Measurements from ENCODE around the gene SKI. TPM values are rescaled to one million over a fixed set of nuclear protein-coding genes. Genes with fewer than 3 reads are reported as not detected.

Gene SKI
- total RNA-seq, 2 experiments from 2014 or later, result 4.7 to 11.7 TPM

DNA sequence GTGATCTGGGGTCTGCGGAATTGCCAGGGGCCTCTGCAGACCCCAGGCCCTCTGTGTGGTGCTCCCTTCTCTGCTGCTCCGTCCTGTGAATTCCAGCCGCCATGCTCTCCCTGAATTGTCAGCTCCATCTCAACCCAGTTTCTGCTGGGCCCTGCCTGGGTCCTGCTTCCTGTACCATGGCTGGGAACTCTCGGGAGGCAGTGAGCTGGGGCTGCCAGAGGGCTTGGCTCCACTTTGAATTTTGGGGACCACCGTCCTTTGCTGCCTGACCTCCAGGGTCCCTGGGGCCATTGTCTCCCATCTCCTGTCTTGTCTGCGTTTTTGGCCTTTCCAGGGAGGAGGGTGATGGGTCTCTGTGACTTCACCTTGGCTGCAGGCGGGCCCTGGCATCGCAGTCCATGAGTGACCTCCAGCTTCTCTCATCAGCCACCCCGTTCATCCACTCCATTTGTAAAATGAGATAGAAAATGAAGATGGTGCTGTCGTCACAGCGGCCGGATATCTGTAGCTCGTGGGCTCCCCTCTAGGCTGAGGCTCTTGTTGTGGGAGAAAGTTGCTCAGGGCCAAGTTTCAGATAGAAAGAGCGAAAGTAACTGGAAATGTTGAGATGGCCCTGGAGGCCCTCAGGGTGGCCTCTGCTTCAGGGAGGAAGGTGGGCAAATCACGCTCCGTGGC, 38.3 kb downstream of the SKI start:
- no peak overlapping the region for H3K4me3 ChIP-seq (ENCODE audit: low read depth, low read length, poor library complexity, severe bottlenecking)
- TF ChIP-seq, protein P1, sequence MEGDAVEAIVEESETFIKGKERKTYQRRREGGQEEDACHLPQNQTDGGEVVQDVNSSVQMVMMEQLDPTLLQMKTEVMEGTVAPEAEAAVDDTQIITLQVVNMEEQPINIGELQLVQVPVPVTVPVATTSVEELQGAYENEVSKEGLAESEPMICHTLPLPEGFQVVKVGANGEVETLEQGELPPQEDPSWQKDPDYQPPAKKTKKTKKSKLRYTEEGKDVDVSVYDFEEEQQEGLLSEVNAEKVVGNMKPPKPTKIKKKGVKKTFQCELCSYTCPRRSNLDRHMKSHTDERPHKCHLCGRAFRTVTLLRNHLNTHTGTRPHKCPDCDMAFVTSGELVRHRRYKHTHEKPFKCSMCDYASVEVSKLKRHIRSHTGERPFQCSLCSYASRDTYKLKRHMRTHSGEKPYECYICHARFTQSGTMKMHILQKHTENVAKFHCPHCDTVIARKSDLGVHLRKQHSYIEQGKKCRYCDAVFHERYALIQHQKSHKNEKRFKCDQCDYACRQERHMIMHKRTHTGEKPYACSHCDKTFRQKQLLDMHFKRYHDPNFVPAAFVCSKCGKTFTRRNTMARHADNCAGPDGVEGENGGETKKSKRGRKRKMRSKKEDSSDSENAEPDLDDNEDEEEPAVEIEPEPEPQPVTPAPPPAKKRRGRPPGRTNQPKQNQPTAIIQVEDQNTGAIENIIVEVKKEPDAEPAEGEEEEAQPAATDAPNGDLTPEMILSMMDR (conservative IDR thresholded peaks at IDR 0.05; ENCODE audit: low read length), result no peak
- peaks cover 3% of the 10 kb centered on the region for H3K4me1 ChIP-seq (ENCODE audit: insufficient read depth, low read length, poor library complexity, severe bottlenecking)
- no peaks in the 10 kb centered on the region for H3K36me3 ChIP-seq (ENCODE audit: insufficient read depth, low read length)
- no peaks in the 10 kb centered on the region for H4K20me1 ChIP-seq (ENCODE audit: insufficient read depth, low read length)
- no peaks in the 10 kb centered on the region for H3K9me2 ChIP-seq (ENCODE audit: insufficient read depth, low read length)
- no peak overlapping the region for H3K4me2 ChIP-seq (ENCODE audit: low read length)
- no peak overlapping the region for H2AFZ ChIP-seq (ENCODE audit: low read length)
- no peaks in the 10 kb centered on the region for H3K79me2 ChIP-seq (ENCODE audit: insufficient read depth, low read depth, low read length)
- intact Hi-C loops (cut with micrococcal nuclease; ENCODE audit: unreplicated experiment), result no loop called here
- no peak for DNase-seq (ENCODE audit: low spot score)
- H3K27ac ChIP-seq (ENCODE audit: low read depth, low read length, poor library complexity, severe bottlenecking), result no peak overlapping the region
- POLR2A ChIA-PET, result no interaction called here
- CTCF ChIA-PET (ENCODE audit: unreplicated experiment), result no interaction called here
- no peaks in the 10 kb centered on the region for H3K9me3 ChIP-seq (ENCODE audit: low read length)
- BruUV-seq (replicated peaks), result no TSS peak

DNA sequence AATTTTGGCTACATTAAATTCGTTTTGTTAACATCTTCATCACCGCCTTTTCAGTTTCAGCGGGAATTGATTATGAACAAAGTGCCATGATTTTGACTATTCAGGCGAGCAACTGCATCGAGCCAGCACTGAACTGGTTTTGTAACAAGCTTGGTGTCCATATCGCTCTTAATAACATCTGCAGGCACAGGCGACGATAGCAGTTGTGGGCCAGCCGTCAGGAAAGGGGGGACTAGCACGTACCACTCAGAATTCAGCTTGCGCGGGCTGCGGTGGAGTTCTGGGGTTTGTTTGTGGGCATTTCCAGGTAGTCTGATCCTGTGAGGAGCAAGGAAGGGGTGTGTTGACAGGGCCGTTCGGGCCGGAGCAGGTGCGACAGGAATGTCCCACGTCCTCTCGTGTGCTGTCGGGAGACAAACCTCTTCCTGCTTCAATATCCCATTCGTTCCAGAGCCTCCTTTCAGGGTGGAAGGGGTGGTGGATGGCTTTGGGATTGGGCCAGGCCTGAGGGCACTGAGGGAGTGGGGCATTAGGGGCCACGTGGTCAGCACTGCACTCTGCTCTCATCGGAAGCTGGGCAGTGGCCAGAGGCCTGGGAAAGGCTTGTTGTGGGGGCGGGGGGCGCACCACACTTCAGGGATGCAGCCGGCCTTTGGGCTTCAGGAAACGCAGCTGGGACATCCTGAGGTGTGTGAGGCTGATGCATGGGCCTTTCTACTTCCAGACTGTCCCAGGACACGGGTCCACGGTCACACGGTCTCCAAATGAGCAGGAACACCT, 39.1 kb downstream of the SKI start:
- Histone ChIP-seq H4K20me1 (ENCODE audit: insufficient read depth, low read length) (no peaks in the 10 kb centered on the region), H2AFZ (ENCODE audit: low read length) (no peak overlapping the region), H3K79me2 (ENCODE audit: insufficient read depth, low read depth, low read length) (no peaks in the 10 kb centered on the region), H3K4me2 (ENCODE audit: low read length) (no peak overlapping the region), H3K9me3 (ENCODE audit: low read length) (no peaks in the 10 kb centered on the region), H3K9me2 (ENCODE audit: insufficient read depth, low read length) (no peaks in the 10 kb centered on the region), H3K4me1 (ENCODE audit: insufficient read depth, low read length, poor library complexity, severe bottlenecking) (no peaks in the 10 kb centered on the region), H3K27ac (ENCODE audit: low read depth, low read length, poor library complexity, severe bottlenecking) (no peak overlapping the region), H3K4me3 (ENCODE audit: low read depth, low read length, poor library complexity, severe bottlenecking) (no peak overlapping the region), H3K36me3 (ENCODE audit: insufficient read depth, low read length) (no peaks in the 10 kb centered on the region)
- no peak for DNase-seq (ENCODE audit: low spot score)
- no TSS peak for BruUV-seq (replicated peaks)
- no peak for TF ChIP-seq EZH2phosphoT487 (IDR thresholded peaks at IDR 0.05; ENCODE audit: borderline replicate concordance, low read depth, low read length)
- TF ChIP-seq, protein P1 (conservative IDR thresholded peaks at IDR 0.05; ENCODE audit: low read length), result no peak
- POLR2A ChIA-PET, result no interaction called here
- CTCF ChIA-PET (ENCODE audit: unreplicated experiment), result no interaction called here
- intact Hi-C loops (cut with micrococcal nuclease; ENCODE audit: unreplicated experiment), result no loop called here

DNA sequence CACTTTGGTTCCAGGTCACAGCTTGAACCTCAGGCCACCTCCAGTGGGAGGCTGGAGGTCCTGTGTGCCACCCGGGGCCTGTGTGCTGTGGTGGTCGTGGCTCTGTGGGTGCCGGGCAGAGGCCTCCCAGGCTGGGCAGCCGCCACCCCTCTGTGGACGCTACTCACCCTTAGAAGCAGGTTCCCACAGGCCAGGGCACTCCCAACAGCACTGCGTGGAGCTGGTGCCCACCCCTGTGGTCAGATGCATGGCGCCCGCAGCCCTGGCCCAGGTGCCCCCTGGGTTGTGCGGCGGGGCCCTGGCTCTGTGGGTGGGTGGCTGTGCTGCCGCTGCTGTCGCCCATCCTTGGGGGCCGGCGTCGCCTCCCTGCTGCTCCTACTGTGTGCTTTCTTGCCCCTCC, 39.7 kb downstream of the SKI start:
- H3K4me1 ChIP-seq (ENCODE audit: insufficient read depth, low read length, poor library complexity, severe bottlenecking), result no peaks in the 10 kb centered on the region
- H3K4me3 ChIP-seq (ENCODE audit: low read depth, low read length, poor library complexity, severe bottlenecking), result no peak overlapping the region
- no peaks in the 10 kb centered on the region for H3K36me3 ChIP-seq (ENCODE audit: insufficient read depth, low read length)
- DNase-seq (ENCODE audit: low spot score), result no peak
- intact Hi-C loops (cut with micrococcal nuclease; ENCODE audit: unreplicated experiment), result no loop called here
- no peaks in the 10 kb centered on the region for H4K20me1 ChIP-seq (ENCODE audit: insufficient read depth, low read length)
- H3K27ac ChIP-seq (ENCODE audit: low read depth, low read length, poor library complexity, severe bottlenecking), result no peak overlapping the region
- TF ChIP-seq EZH2phosphoT487 (IDR thresholded peaks at IDR 0.05; ENCODE audit: borderline replicate concordance, low read depth, low read length), result no peak
- TF ChIP-seq, protein P1 (conservative IDR thresholded peaks at IDR 0.05; ENCODE audit: low read length), result no peak
- H3K4me2 ChIP-seq (ENCODE audit: low read length), result no peak overlapping the region
- BruUV-seq (replicated peaks), result no TSS peak
- H3K79me2 ChIP-seq (ENCODE audit: insufficient read depth, low read depth, low read length), result no peaks in the 10 kb centered on the region
- no peak overlapping the region for H2AFZ ChIP-seq (ENCODE audit: low read length)
- ChIA-PET CTCF (ENCODE audit: unreplicated experiment) (no interaction called here), POLR2A (no interaction called here)
- no peaks in the 10 kb centered on the region for H3K9me2 ChIP-seq (ENCODE audit: insufficient read depth, low read length)
- H3K9me3 ChIP-seq (ENCODE audit: low read length), result no peaks in the 10 kb centered on the region

Data from OCI-LY7 (cell line).